Mucosa of descending colon (tissue), 3 donors: ENCODE measurements around the gene STRN4. TPM values are rescaled to one million over a fixed set of nuclear protein-coding genes. Genes with fewer than 3 reads are reported as not detected.
A peak's percentile ranks its signal among the peaks of the same experiment; 100 is the strongest.

ENCODE experiments used
- ATAC-seq: fragments of 200-7000 bp; cut with Tn5 transposase; one replicate; pipeline ENCODE4 v1.9.1; 2020; ENCODE audit warnings: mild to moderate bottlenecking, moderate library complexity
- DNase-seq, 3 donors: peaks; one replicate each; pipeline ENCODE4 v3.0.0-alpha.2; 2020
- H3K36me3 ChIP-seq: fragments of 200-600 bp; one replicate; pipeline ENCODE4 v1.8.0; 2021; ENCODE audit warnings: low read depth, mild to moderate bottlenecking
- H3K4me1 ChIP-seq: fragments of 200-600 bp; one replicate; pipeline ENCODE4 v1.8.0; 2021; ENCODE audit warnings: low read depth, mild to moderate bottlenecking
- H3K4me3 ChIP-seq: fragments of 200-600 bp; one replicate; pipeline ENCODE4 v1.8.0; 2021; ENCODE audit warnings: mild to moderate bottlenecking
- H3K9me3 ChIP-seq: fragments of 200-600 bp; one replicate; pipeline ENCODE4 v1.8.0; 2021; ENCODE audit warnings: mild to moderate bottlenecking
- intact Hi-C, 2 donors: fragments of 100-400 bp; cut with DNase I in 1 of 2; cut with micrococcal nuclease in 1 of 2; formaldehyde crosslinking; loops; one replicate each; pipeline versions ENCODE4 v1.11.0 to v1.11.1; 2022; cut with DNase I, micrococcal nuclease
- long read RNA-seq, 2 donors: library from polyadenylated mRNA; unstranded; transcript quantifications; one replicate each; pipeline ENCODE4 v2.0.0, GENCODE V29; 2019 to 2021
- total RNA-seq, 3 donors: library from RNA; stranded (reverse); fragmentation: NEBNext Ultra II Directional in 2 of 3; extraction: Animal tissue kit (Norgen Biotek cat#: 25700) in 2 of 3; gene quantifications; one replicate each; pipeline versions ENCODE4 v1.2.1 to v1.2.4, GENCODE V29; 2021 to 2023
- TF ChIP-seq, protein P1 (sequence below): fragments of 200-600 bp; IDR thresholded peaks from one replicate; pipeline ENCODE4 v1.8.0; 2022; ENCODE audit warnings: antibody characterized with exemption, mild to moderate bottlenecking
- donor health status: DM: no; HTN: no; CAD: no; lungs with moderate emphysema.
- donor health status: DM: no; HTN: no; CAD: no.
- donor health status: DM: no; HTN: yes; CAD: no.

Gene STRN4, protein sequence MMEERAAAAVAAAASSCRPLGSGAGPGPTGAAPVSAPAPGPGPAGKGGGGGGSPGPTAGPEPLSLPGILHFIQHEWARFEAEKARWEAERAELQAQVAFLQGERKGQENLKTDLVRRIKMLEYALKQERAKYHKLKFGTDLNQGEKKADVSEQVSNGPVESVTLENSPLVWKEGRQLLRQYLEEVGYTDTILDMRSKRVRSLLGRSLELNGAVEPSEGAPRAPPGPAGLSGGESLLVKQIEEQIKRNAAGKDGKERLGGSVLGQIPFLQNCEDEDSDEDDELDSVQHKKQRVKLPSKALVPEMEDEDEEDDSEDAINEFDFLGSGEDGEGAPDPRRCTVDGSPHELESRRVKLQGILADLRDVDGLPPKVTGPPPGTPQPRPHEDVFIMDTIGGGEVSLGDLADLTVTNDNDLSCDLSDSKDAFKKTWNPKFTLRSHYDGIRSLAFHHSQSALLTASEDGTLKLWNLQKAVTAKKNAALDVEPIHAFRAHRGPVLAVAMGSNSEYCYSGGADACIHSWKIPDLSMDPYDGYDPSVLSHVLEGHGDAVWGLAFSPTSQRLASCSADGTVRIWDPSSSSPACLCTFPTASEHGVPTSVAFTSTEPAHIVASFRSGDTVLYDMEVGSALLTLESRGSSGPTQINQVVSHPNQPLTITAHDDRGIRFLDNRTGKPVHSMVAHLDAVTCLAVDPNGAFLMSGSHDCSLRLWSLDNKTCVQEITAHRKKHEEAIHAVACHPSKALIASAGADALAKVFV
- 10 to 100 TPM; 68.3 to 79.2 (median 73.7) TPM for total RNA-seq
- long read RNA-seq, donor 1, transcript STRN4-202 (18 exons, 3,628 nt): minor isoform, 8 of 103 reads
- long read RNA-seq, donor 1, transcript STRN4-201 (18 exons, 3,210 nt): major isoform, 50 of 103 reads
- long read RNA-seq, donor 1, partial matches to known transcripts: 29 of 103 reads
- long read RNA-seq, donor 1, other reads (novel, unspliced or antisense): 12 of 103 reads
- long read RNA-seq, donor 2, partial matches to known transcripts: 0 of 4 reads
- long read RNA-seq, donor 2, other reads (novel, unspliced or antisense): 0 of 4 reads

DNA sequence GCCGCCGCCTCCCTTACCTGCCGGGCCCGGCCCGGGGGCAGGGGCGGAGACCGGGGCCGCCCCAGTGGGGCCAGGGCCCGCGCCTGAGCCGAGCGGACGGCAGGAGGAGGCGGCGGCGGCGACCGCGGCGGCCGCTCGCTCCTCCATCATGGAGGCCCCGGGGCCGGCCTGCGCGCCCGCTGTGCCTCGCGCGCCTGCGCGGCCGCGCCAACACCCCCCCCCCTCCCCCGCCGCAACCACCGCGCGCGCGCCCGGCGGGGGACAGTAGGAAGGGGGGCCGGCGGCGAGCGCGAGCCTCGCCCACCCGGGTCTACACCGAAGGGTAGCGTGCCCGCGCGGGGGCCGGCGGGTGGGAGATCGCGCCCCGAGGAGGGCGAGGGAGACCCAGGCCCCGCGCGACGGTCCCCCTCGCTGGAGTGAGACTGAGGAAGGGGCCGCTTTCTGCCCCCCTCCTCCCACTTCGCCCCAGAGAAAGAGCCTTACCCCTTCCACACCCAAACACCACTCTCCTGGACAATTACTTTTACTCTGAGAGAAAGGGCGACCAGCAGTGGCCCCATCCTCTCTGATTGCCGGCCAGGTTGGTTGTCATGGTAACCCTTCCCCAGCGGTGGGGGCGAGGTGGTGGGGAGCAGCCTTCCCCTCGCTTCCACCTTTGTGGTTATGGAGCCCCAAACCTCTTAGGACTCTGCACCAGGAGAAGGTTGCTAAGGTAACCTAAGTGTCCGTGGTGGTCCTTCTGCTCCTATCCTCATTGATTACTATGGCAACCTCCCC is at the start of gene STRN4:
Gene STRN4 (minus strand): TSS at position 170 of the 777 bp plus-strand sequence. CDS start 20 bp downstream, at position 150.
- Histone ChIP-seq H3K36me3 (no peaks in the 10 kb centered on the region), H3K4me1 (peaks cover 19% of the 10 kb centered on the region), H3K9me3 (no peaks in the 10 kb centered on the region), H3K4me3 (peak within 1 kb of the TSS; percentile 100)
- TF ChIP-seq, protein P1, sequence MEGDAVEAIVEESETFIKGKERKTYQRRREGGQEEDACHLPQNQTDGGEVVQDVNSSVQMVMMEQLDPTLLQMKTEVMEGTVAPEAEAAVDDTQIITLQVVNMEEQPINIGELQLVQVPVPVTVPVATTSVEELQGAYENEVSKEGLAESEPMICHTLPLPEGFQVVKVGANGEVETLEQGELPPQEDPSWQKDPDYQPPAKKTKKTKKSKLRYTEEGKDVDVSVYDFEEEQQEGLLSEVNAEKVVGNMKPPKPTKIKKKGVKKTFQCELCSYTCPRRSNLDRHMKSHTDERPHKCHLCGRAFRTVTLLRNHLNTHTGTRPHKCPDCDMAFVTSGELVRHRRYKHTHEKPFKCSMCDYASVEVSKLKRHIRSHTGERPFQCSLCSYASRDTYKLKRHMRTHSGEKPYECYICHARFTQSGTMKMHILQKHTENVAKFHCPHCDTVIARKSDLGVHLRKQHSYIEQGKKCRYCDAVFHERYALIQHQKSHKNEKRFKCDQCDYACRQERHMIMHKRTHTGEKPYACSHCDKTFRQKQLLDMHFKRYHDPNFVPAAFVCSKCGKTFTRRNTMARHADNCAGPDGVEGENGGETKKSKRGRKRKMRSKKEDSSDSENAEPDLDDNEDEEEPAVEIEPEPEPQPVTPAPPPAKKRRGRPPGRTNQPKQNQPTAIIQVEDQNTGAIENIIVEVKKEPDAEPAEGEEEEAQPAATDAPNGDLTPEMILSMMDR: no peak
- intact Hi-C loops: no loop called here
- DNase-seq (peak in 2 of 3 donors; percentile 52 to 71), ATAC-seq (peak; percentile 83)

DNA sequence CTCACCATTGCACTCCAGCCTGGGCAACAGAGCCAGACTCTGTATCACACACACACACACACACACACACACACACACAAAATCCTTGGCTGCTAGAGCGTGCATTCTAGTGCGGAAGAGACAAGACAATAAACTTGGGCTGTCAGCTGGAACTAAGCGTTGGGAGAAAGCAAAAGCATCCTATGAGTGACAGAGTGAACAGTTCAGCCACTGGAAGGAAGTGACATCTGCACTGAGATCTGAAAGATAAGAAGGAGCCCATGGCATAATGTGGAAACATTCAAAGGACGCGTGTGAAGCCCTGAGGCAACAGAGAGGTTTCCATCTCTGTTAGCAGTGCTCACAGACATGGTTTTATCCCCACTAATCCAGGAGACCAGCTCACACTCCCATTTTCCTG is 45.7 kb upstream of the STRN4 start:
- TF ChIP-seq, protein P1: no peak
- DNase-seq (no peak), ATAC-seq (no peak)
- Histone ChIP-seq H3K9me3 (no peaks in the 10 kb centered on the region), H3K4me3 (no peak overlapping the region), H3K4me1 (no peaks in the 10 kb centered on the region), H3K36me3 (no peaks in the 10 kb centered on the region)
- intact Hi-C loops: no loop called here

- no peaks in the 10 kb centered on the region for H3K9me3 ChIP-seq
- intact Hi-C loops: no loop called here
- peaks cover 18% of the 10 kb centered on the region for H3K4me1 ChIP-seq
- H3K4me3 ChIP-seq: no peak overlapping the region
- ATAC-seq (no peak), DNase-seq (no peak)
- TF ChIP-seq, protein P1: no peak
- no peaks in the 10 kb centered on the region for H3K36me3 ChIP-seq
Observed at GRCh38 chr19:46789371-46789770, 43.1 kb upstream of the STRN4 start.

DNA sequence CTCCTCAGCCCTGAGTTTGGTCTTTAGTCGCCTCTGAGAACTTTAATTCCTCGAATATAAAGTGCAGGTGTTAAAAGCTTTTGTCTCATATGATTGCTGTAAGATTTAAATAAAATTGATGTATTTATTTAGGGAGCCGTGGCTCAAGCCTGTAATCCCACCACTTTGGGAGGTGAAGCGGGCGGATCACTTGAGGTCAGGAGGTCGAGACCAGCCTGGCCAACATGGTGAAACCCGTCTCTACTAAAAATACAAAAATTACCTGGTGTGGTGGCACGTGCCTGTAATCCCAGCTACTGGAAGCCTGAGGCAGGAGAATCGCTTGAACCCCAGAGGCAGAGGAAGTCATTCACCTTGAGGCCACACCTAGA is 42.7 kb upstream of the STRN4 start:
- no peaks in the 10 kb centered on the region for H3K36me3 ChIP-seq
- H3K9me3 ChIP-seq: no peaks in the 10 kb centered on the region
- ATAC-seq (no peak), DNase-seq (no peak)
- intact Hi-C loops: no loop called here
- H3K4me1 ChIP-seq: peaks cover 22% of the 10 kb centered on the region
- TF ChIP-seq, protein P1: no peak
- H3K4me3 ChIP-seq: no peak overlapping the region
